Ishikawa (cell line): ENCODE results near the gene ACKR2.

Source experiments
- CEBPB ChIP-seq: IDR thresholded peaks from 2 replicates; pipeline ENCODE4 v1.6.1; 2012
- CREB1 ChIP-seq: IDR thresholded peaks from 2 replicates; pipeline ENCODE4 v1.6.1; 2012; ENCODE audit warnings: low read depth
- EGR1 ChIP-seq: IDR thresholded peaks from 2 replicates; pipeline ENCODE4 v1.6.1; 2012
- EP300 ChIP-seq: IDR thresholded peaks from 2 replicates; pipeline ENCODE4 v1.6.1; 2012; ENCODE audit warnings: borderline replicate concordance
- FOXM1 ChIP-seq: IDR thresholded peaks from 2 replicates; pipeline ENCODE4 v1.6.1; 2012; ENCODE audit warnings: low read depth, borderline replicate concordance
- MAX ChIP-seq: IDR thresholded peaks from 2 replicates; pipeline ENCODE4 v1.6.1; 2012
- NFIC ChIP-seq: IDR thresholded peaks from 2 replicates; pipeline ENCODE4 v1.6.1; 2012
- RAD21 ChIP-seq: IDR thresholded peaks from 2 replicates; pipeline ENCODE4 v1.6.1; 2012; ENCODE audit warnings: low read depth
- REST ChIP-seq: IDR thresholded peaks from 2 replicates; pipeline ENCODE4 v1.6.1; 2012; ENCODE audit warnings: low read depth, mild to moderate bottlenecking
- TAF1 ChIP-seq: IDR thresholded peaks from 2 replicates; pipeline ENCODE4 v1.6.1; 2012; ENCODE audit warnings: low read depth, mild to moderate bottlenecking
- TCF12 ChIP-seq: IDR thresholded peaks from 2 replicates; pipeline ENCODE4 v1.6.1; 2012; ENCODE audit warnings: low read depth
- TEAD4 ChIP-seq: IDR thresholded peaks from 2 replicates; pipeline ENCODE4 v1.6.1; 2012
- USF1 ChIP-seq: IDR thresholded peaks from 2 replicates; pipeline ENCODE4 v1.6.1; 2012
- YY1 ChIP-seq: IDR thresholded peaks from 2 replicates; pipeline ENCODE4 v1.6.1; 2012; ENCODE audit warnings: low read depth
- ZBTB7A ChIP-seq: IDR thresholded peaks from 2 replicates; pipeline ENCODE4 v1.6.1; 2012; ENCODE audit warnings: low read depth

Gene ACKR2

GRCh38 chr3:42829628-42830436, 20.6 kb downstream of the ACKR2 start:
- TF ChIP-seq TAF1: no peak
- no peak for TF ChIP-seq EGR1
- TF ChIP-seq CEBPB: no peak
- TF ChIP-seq CREB1: no peak
- TF ChIP-seq NFIC: no peak
- no peak for TF ChIP-seq FOXM1
- no peak for TF ChIP-seq RAD21
- TF ChIP-seq TEAD4: no peak
- TF ChIP-seq YY1: no peak
- TF ChIP-seq ZBTB7A: no peak
- TF ChIP-seq TCF12: no peak
- TF ChIP-seq USF1: no peak
- TF ChIP-seq EP300: no peak
- TF ChIP-seq MAX: no peak
- no peak for TF ChIP-seq REST

GRCh38 chr3:42830437-42831320, 21.4 kb downstream of the ACKR2 start:
- TF ChIP-seq REST (no peak), RAD21 (peak; percentile 69)

GRCh38 chr3:42831321-42831713, 22.1 kb downstream of the ACKR2 start:
- TF ChIP-seq ZBTB7A (no peak), TAF1 (no peak), TEAD4 (no peak), RAD21 (peak; percentile 82), NFIC (peak; percentile 30; the same call in 1 of the 2 replicates)

GRCh38 chr3:42836150-42837123, 27.2 kb downstream of the ACKR2 start:
- TF ChIP-seq CREB1 (no peak), TAF1 (no peak), RAD21 (no peak), NFIC (no peak), REST (no peak), FOXM1 (no peak), EGR1 (no peak), EP300 (no peak), MAX (no peak), TEAD4 (no peak)
